ENCODE results near the gene TJAP1. TPM values are rescaled to one million over a fixed set of nuclear protein-coding genes. Genes with fewer than 3 reads are reported as not detected.
"Not testable (repeated sequence)": the region's sequence is repeated elsewhere in the genome, so short reads cannot be mapped to it uniquely, and the experiment has no call there.

The TJAP1 gene
- total RNA-seq, 2 donors from 2014 or later, result 68.6 to 77.2 TPM

DNA sequence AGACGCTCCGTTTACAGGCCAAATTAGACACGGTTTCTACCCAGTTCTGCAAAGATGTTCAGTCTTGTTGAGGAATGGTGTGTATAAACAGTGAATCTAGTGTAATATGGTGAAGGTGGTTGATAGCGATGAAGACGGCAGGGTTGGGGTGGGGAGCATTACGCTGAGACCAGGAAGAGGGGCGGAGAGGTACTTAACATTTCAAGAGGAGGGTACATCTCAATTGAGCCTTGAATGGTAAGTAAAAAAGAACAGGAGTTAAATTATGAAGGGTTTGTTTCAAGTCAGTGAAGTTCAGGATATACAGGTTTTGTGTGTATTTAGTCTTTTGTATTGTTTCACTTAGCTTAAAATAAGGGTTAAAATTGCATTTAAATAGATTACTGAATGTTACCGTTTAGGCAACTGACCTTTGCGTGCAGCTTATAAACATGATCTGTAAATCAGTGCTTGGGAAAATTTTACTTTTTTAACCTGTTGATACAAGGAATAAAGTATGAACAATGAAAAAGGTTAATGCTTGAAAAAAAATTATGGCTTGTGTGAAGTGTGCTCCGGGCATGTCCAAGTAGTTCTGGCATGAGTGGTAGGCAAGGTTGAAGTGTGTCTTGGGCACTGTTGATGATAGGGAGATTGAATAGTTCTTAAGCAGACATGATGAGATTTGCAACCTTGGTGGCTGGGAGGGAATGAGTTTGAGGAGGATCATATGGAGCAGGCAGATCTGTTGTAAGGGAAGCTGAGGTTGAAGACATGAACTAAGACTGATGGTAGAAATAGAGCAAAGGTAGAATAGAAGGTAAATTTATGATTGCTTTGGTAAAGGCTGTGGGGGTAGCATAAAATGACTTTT lies 40.4 kb downstream of the TJAP1 start:
- Mint-ChIP-seq H3K27me3 (ENCODE audit: low read depth) (no peaks in the 10 kb centered on the region), H3K36me3 (ENCODE audit: insufficient read depth in 2 of 2) (peaks cover 6% of the 10 kb centered on the region in 2 donors), H3K4me1 (ENCODE audit: low read depth) (peaks cover 5% of the 10 kb centered on the region), H3K9me3 (no peaks in the 10 kb centered on the region), H3K4me3 (no peak overlapping the region), H3K27ac (no peak overlapping the region)
- DNase-seq (no peak), ATAC-seq (replicated peaks in 1 of 2) (peak in 1 of 2 donors; percentile 12)

DNA sequence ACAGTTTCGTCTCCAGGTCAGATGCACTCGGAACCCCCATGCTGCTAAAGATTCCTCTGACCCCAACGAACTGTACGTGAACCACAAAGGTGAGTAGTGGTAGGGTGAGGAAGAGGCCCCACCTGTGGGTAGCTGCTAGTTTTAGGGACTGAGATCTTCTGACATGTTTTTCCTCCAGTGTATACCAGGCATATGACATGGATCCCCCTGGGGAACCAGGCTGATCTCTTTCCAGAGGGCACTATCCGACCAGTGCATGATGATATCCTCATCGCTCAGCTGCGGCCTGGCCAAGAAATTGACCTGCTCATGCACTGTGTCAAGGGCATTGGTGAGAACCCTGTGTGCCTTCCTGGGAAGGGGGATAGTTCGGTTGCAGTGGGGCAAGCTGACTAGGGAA lies 42.7 kb downstream of the TJAP1 start:
- DNase-seq (no peak), ATAC-seq (replicated peaks in 1 of 2) (no peak)
- Mint-ChIP-seq H3K4me3 (no peak overlapping the region), H3K27ac (peak overlapping the region; percentile 9), H3K36me3 (ENCODE audit: insufficient read depth in 2 of 2) (peaks cover 8 to 16% of the 10 kb centered on the region in 2 donors), H3K4me1 (ENCODE audit: low read depth) (no peaks in the 10 kb centered on the region), H3K9me3 (no peaks in the 10 kb centered on the region), H3K27me3 (ENCODE audit: low read depth) (no peaks in the 10 kb centered on the region)

DNA sequence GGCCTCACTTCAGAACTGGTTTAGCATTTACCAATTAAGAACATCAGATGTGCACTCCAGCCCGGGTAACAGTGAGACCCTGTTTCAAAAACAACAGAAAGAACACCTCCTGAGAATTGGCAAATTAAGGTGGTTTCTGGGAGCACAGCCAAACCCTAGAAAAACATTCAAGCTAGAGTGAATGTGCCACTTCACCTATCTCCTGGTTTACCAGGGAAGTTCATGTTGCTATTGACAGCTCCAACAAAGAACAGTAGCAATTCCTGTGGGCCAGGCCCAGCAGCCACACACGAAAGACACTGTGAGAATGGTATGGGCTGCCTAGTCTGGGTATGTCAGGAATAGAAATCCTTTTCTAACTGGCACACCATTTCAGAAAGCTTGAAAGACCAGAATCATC lies 44.5 kb downstream of the TJAP1 start:
- ATAC-seq (replicated peaks in 1 of 2) (no peak), DNase-seq (no peak)
- Mint-ChIP-seq H3K4me3 (no peak overlapping the region), H3K27me3 (ENCODE audit: low read depth) (no peaks in the 10 kb centered on the region), H3K36me3 (ENCODE audit: insufficient read depth in 2 of 2) (peaks cover 9 to 25% of the 10 kb centered on the region in 2 donors), H3K4me1 (ENCODE audit: low read depth) (no peaks in the 10 kb centered on the region), H3K27ac (no peak overlapping the region), H3K9me3 (no peaks in the 10 kb centered on the region)

DNA sequence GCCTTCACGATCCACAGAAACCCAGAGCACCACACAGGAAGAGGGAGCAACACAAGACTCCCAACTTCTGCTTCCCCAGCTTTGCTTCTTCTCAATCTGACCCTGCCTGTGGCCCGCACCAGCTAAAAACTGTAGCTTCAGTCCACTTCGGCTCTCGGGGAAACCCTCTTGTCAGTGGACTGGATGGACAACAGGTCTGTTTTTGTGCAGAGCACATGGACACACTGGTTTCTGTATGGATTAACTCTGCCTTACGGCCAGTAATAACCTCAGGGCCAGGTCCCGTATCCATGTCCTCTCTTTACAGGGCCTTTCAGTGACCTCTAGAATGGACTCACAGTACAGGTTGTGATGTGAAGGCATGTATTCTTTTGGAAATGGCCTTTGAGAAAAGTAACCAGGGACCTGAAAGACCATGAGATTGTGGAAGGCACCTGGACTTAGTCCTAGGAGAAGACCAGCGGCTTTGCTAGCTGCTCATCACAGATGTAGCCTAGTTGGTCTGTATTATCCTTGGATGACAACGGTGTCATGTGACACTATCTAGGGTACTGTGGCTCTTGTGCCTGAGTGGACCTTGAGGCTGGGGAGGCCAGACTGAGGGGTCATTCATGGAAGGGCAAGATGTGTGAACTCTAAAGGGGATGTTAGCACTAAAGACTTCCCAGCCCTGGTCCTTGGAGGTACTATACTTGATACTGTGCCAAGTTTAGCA lies 45.3 kb downstream of the TJAP1 start:
- no peak overlapping the region for H3K27ac Mint-ChIP-seq
- no peak overlapping the region for H3K4me3 Mint-ChIP-seq
- peaks cover 12 to 34% of the 10 kb centered on the region in 2 donors for H3K36me3 Mint-ChIP-seq (ENCODE audit: insufficient read depth in 2 of 2)

DNA sequence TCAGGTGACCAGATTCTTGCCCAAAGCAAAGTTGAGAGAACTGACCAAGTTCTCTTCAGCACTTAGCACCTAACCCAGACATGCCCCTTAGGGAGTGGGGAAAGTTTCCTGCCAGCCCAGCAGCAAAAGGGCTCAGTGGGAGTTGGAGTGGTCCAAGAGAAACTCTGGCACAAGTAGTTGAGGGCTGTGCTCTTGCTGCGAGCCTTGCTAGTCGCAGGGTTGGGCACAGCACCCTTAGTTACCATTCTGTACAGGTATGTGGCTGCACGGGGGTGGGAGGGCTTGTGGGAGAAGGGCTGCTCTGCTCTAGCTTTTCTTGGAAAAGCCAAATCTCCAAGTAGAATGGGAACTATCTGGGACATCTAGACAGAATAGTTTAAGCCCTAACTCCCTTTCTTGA lies 45.9 kb downstream of the TJAP1 start:
- H3K9me3 Mint-ChIP-seq, result no peaks in the 10 kb centered on the region

More for the DNA sequence above, 45.3 kb downstream of the TJAP1 start:
- peak in 1 of 2 donors; percentile 2 for ATAC-seq (replicated peaks in 1 of 2)
- Mint-ChIP-seq H3K27me3 (ENCODE audit: low read depth) (no peaks in the 10 kb centered on the region), H3K4me1 (ENCODE audit: low read depth) (no peaks in the 10 kb centered on the region), H3K9me3 (no peaks in the 10 kb centered on the region)
- DNase-seq, result no peak

DNA sequence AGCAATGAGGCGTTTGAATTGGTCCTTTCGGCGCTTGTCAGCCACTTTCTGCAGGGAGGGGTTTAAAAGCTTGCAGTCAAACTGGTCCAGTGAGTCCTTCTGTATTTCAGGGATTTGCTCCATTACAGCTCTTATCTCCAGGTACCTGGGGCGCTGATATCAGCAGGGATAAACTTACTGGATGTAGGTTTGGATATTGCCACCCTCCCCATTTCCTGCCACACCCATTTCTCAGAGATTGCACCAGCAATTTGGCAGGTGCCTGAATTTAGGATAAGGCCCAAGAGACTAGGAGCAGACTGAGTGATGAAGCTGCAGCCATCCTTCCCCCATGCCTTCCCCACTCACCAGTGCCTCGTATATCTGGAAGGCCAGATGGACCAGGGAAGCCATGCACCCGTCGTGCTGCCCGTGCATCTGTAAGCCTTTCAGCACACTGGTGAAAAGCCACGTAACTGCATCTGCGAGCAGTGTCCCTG lies 47.2 kb downstream of the TJAP1 start:
- H3K36me3 Mint-ChIP-seq (ENCODE audit: insufficient read depth in 2 of 2), result peaks cover 14 to 44% of the 10 kb centered on the region in 2 donors
- no peak for ATAC-seq (replicated peaks in 1 of 2)

More for the DNA sequence above, 45.9 kb downstream of the TJAP1 start:
- no peak overlapping the region for H3K4me3 Mint-ChIP-seq
- H3K27ac Mint-ChIP-seq, result no peak overlapping the region
- no peak for DNase-seq
- peak in 1 of 2 donors; percentile 10 for ATAC-seq (replicated peaks in 1 of 2)
- H3K36me3 Mint-ChIP-seq (ENCODE audit: insufficient read depth in 2 of 2), result peaks cover 14 to 38% of the 10 kb centered on the region in 2 donors
- no peaks in the 10 kb centered on the region for H3K27me3 Mint-ChIP-seq (ENCODE audit: low read depth)
- H3K4me1 Mint-ChIP-seq (ENCODE audit: low read depth), result no peaks in the 10 kb centered on the region

DNA sequence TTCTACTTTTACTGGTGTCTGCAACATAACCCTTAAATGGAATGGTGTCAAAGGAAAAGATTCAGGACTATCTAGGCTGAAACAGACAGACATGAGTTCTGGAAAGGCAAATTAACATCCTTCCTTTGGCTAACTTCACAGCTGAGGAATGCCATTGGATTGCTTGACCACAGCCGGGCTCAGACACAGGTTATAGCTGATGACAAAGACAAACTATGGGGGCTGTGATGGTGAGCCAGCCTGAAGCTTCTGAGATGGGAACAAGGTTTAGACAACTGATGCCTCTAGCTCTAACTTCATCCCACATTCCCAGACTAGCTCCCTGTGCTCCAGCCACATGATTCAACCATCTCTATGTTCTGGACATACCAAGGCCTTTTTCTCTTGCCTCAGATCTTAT lies 54.8 kb downstream of the TJAP1 start:
- Mint-ChIP-seq H3K27me3 (ENCODE audit: low read depth) (no peaks in the 10 kb centered on the region), H3K36me3 (ENCODE audit: insufficient read depth in 2 of 2) (peaks cover 9 to 38% of the 10 kb centered on the region in 2 donors)
- no peak for DNase-seq

More for the DNA sequence above, 47.2 kb downstream of the TJAP1 start:
- Mint-ChIP-seq H3K9me3 (no peaks in the 10 kb centered on the region), H3K4me3 (no peak overlapping the region), H3K4me1 (ENCODE audit: low read depth) (no peaks in the 10 kb centered on the region), H3K27ac (no peak overlapping the region), H3K27me3 (ENCODE audit: low read depth) (no peaks in the 10 kb centered on the region)
- no peak for DNase-seq

DNA sequence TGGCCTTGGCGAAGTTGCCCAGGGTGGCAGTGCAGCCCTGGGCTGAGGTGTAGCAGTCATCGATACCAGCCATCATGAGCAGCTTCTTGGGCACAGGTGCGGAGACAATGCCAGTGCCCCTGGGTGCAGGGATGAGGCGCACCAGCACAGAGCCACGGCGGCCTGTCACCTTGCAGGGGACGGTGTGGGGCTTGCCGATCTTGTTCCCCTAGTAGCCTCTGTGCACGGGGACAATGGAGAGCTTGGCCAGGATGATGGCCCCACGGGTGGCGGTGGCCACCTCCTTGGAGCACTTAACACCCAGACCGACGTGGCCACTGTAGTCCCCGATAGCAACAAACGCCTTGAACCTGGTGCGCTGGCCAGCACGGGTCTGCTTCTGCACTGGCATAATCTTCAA lies 61.6 kb downstream of the TJAP1 start:
- H3K9me3 Mint-ChIP-seq; ATAC-seq (replicated peaks in 1 of 2); DNase-seq; H3K27ac Mint-ChIP-seq; H3K4me1 Mint-ChIP-seq (ENCODE audit: low read depth); H3K4me3 Mint-ChIP-seq; H3K27me3 Mint-ChIP-seq (ENCODE audit: low read depth): not testable (repeated sequence)
- peaks cover 9 to 33% of the 10 kb centered on the region in 2 donors for H3K36me3 Mint-ChIP-seq (ENCODE audit: insufficient read depth in 2 of 2)

More for the DNA sequence above, 54.8 kb downstream of the TJAP1 start:
- Mint-ChIP-seq H3K27ac (no peak overlapping the region), H3K4me3 (no peak overlapping the region), H3K4me1 (ENCODE audit: low read depth) (no peaks in the 10 kb centered on the region), H3K9me3 (no peaks in the 10 kb centered on the region)
- ATAC-seq (replicated peaks in 1 of 2), result no peak

DNA sequence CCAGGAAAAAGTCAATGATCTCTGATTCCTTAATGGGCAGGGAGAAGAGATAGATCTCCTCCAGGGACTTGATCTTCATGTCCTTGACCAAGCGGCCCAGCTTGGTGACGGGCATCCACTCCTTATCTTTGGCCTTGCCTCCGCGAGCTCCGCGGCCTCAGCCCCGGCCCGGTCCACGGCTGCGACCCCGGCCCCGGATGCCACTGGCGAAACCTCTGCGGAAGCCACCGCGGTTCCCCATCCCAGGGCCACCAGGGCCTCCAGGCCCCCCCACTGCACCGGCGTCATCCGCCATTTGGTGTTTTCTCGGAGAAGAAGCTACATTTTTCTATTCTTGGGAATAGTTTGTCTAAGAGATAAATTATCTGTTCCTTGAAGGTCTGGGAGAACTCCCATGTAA lies 62.0 kb downstream of the TJAP1 start:
- H3K9me3 Mint-ChIP-seq; H3K27ac Mint-ChIP-seq; DNase-seq; ATAC-seq (replicated peaks in 1 of 2); H3K4me3 Mint-ChIP-seq; H3K27me3 Mint-ChIP-seq (ENCODE audit: low read depth); H3K4me1 Mint-ChIP-seq (ENCODE audit: low read depth): not testable (repeated sequence)
- H3K36me3 Mint-ChIP-seq (ENCODE audit: insufficient read depth in 2 of 2), result peaks cover 9 to 35% of the 10 kb centered on the region in 2 donors

DNA sequence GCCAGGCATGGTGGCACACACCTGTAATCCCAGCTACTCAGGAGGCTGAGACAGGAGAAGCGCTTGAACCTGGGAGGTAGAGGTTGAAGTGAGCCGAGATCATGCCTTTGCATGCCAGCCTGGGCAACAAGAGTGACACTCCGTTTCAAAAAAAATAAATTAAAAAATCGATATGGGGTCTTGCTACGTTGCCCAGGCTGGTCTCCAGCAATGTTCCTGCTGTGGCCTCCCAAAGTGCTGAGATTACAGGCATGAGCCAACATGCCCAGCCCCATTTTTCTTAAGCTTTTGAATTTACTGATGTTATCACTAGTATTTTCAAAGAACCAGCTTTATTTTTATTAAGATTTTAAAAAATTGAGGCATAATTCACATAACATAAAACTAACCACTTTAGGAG lies 63.1 kb downstream of the TJAP1 start:
- Mint-ChIP-seq H3K4me3 (no peak overlapping the region), H3K9me3 (no peaks in the 10 kb centered on the region), H3K27ac (no peak overlapping the region), H3K27me3 (ENCODE audit: low read depth) (no peaks in the 10 kb centered on the region), H3K36me3 (ENCODE audit: insufficient read depth in 2 of 2) (peaks cover 9 to 37% of the 10 kb centered on the region in 2 donors), H3K4me1 (ENCODE audit: low read depth) (no peaks in the 10 kb centered on the region)
- DNase-seq, result no peak
- no peak for ATAC-seq (replicated peaks in 1 of 2)

DNA sequence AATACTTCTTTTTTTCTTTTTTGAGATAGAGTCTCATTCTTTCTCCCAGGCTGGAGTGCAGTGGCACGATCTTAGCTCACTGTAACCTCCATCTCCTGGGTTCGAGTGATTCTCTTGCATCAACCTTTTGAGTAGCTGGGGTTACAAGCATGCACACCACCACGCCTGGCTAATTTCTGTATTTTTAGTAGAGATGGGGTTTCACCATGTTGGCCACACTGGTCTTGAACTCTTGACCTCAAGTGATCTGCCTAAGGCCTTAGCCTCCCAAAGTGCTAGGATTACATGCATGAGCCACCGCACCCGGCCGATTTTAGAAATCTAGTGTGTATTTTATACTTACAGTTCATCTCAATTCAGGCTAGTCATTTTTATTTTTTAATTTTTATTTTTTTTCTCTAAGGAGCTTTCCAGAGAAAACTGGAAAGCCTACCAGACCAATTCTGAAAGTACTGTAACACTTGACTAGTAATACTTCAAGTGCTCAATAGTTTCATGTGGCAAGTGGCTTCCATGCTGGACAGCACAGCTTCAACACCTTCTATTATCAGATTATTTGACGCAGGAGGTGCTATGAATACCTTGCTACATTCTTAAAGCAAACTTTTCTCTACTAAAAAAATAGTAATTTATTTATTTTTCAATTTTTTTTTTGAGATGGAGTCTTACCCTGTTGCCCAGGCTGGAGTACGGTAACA lies 64.6 kb downstream of the TJAP1 start:
- ATAC-seq (replicated peaks in 1 of 2) (no peak), DNase-seq (no peak)
- Mint-ChIP-seq H3K9me3 (no peaks in the 10 kb centered on the region), H3K4me1 (ENCODE audit: low read depth) (no peaks in the 10 kb centered on the region), H3K36me3 (ENCODE audit: insufficient read depth in 2 of 2) (peaks cover 9 to 47% of the 10 kb centered on the region in 2 donors), H3K27me3 (ENCODE audit: low read depth) (no peaks in the 10 kb centered on the region), H3K4me3 (no peak overlapping the region), H3K27ac (peak overlapping the region; percentile 83)

DNA sequence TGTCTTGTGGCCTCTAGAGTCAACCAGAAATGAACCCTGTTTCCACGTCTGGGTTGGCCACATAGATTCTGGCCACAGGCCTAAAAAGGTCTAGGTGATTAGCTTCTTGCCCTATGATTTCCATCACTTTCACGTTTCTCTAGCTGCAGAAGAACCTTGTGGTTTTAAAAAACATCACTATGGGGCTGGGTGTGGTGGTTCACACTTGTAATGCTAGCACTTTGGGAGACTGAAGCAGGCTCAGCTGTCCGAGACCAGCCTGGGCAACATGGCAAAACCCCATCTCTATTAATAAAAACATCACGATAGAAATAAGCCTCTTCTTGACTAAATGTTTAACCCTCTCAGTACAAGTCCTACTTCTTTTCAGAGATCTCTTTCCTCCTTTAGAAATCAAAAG lies 67.1 kb downstream of the TJAP1 start:
- Mint-ChIP-seq H3K27me3 (ENCODE audit: low read depth) (no peaks in the 10 kb centered on the region), H3K36me3 (ENCODE audit: insufficient read depth in 2 of 2) (peaks cover 9 to 48% of the 10 kb centered on the region in 2 donors), H3K27ac (no peak overlapping the region), H3K4me1 (ENCODE audit: low read depth) (no peaks in the 10 kb centered on the region), H3K4me3 (no peak overlapping the region), H3K9me3 (no peaks in the 10 kb centered on the region)
- DNase-seq (no peak), ATAC-seq (replicated peaks in 1 of 2) (no peak)

DNA sequence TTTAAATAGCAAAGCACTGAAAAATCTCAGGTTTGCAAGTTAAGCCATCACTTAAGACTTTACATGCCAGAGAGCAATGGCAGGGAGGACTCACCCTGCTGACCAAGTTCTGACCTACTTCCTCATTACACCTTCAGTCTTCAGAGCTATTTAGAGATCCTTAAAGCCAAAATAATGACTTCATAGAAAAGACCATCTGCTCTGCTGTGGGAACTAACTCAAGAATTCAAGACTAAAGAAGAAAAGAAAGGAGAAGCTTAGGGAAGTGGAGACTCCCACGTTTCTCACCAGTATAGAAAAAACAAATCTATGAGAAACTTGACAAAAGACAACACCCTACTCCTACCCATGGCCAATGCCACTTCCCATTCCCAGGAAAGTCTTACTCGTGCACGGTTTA lies 69.9 kb downstream of the TJAP1 start:
- Mint-ChIP-seq H3K36me3 (ENCODE audit: insufficient read depth in 2 of 2) (peaks cover 12 to 54% of the 10 kb centered on the region in 2 donors), H3K27ac (no peak overlapping the region), H3K4me3 (no peak overlapping the region), H3K9me3 (no peaks in the 10 kb centered on the region), H3K4me1 (ENCODE audit: low read depth) (no peaks in the 10 kb centered on the region), H3K27me3 (ENCODE audit: low read depth) (no peaks in the 10 kb centered on the region)
- DNase-seq (no peak), ATAC-seq (replicated peaks in 1 of 2) (no peak)
